Stomach smooth muscle (tissue), 2 donors: ENCODE results near the gene FGR.

Experiments
- H3K27ac ChIP-seq: one replicate; pipeline ENCODE4 v1.7.0; 2013; ENCODE audit warnings: mild to moderate bottlenecking, low read length, inconsistent platforms
- H3K27me3 ChIP-seq, 2 donors: one replicate each; pipeline ENCODE4 v1.7.0; 2013; ENCODE audit warnings: low read length in 2 of 2; ENCODE audit not compliant: insufficient read depth in 2 of 2, control insufficient read depth in 1 of 2
- H3K36me3 ChIP-seq, 2 donors: one replicate each; pipeline ENCODE4 v1.7.0; 2013; ENCODE audit warnings: low read length in 2 of 2; ENCODE audit not compliant: control insufficient read depth in 2 of 2, insufficient read depth in 2 of 2
- H3K4me1 ChIP-seq: one replicate; pipeline ENCODE4 v1.7.0; 2013; ENCODE audit warnings: low read length; ENCODE audit not compliant: control insufficient read depth, insufficient read depth
- H3K4me3 ChIP-seq, 2 donors: one replicate each; pipeline ENCODE4 v1.7.0; 2013; ENCODE audit warnings: low read length in 2 of 2
- H3K9ac ChIP-seq, 2 donors: one replicate each; pipeline ENCODE4 v1.7.0; 2013; ENCODE audit warnings: low read length in 2 of 2, mild to moderate bottlenecking in 1 of 2
- H3K9me3 ChIP-seq, 2 donors: one replicate each; pipeline ENCODE4 v1.7.0; 2013; ENCODE audit warnings: low read length in 2 of 2; ENCODE audit not compliant: control insufficient read depth in 2 of 2
- donor health status: healthy.
- donor health status: Pancreatic carcinoma.

Gene FGR

DNA sequence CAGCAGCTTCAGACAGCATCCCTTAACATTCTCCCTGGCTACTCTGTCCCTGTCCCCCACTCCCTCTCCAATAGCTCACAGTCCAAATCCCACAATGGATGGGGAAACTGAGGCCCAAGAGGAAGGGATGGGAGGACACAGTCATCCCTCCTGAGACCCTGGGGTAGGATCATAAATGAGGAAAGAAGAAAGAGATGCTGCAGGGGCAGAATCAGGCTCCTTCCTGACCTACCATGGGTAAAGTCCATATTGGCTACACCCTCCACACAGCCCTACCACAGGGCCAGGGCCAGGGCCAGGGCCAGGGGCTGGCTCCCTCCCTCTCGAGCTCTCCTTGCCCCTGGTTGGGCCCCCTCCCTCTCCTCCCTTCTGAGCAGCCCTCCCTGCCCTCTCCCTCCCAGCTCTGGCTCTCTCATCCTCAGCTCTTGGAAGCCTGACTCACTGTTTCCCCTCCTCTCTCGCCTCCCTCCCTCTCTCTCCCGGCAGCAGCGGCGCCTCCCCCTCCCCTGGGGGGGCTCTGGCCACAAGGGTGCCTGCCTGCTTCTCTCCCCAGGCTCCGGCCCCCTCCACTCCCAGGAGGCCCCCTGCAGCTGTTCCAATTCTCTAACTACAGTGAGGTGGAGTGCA is 36.0 kb downstream of the FGR start:
- H3K4me3 ChIP-seq = peak overlapping the region; percentile 48 to 84
- no peaks in the 10 kb centered on the region for H3K27me3 ChIP-seq
- peak overlapping the region; percentile 82 for H3K27ac ChIP-seq
- H3K4me1 ChIP-seq = peaks cover 84% of the 10 kb centered on the region
- H3K9ac ChIP-seq = peak overlapping the region; percentile 58 to 62
- no peaks in the 10 kb centered on the region for H3K9me3 ChIP-seq
- H3K36me3 ChIP-seq = peaks cover 0 to 6% of the 10 kb centered on the region in 2 donors

DNA sequence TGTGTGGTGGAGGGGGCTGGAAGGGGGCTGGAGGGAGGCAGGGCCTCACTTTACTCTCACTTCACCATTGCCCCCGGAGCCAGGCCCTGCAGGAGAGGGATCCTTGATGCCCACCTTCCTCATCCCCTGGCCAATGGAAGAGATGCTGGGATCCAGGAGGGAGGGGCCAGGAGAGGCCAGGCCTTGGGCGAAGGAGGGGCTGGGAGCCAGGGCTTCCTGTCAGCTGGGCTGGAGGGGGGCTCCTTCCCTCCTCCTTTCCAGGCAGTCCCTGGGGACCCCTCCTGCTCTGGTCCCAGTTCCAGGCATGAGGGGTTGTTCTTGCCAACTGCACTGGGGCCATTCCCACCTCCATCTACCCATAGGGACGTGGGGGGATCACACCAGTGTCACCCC is 36.7 kb downstream of the FGR start:
- peaks cover 91% of the 10 kb centered on the region for H3K4me1 ChIP-seq
- peak overlapping the region in 1 of 2 donors; percentile 61 for H3K9ac ChIP-seq
- H3K27ac ChIP-seq = peak overlapping the region; percentile 82
- peak overlapping the region; percentile 48 to 84 for H3K4me3 ChIP-seq
- H3K9me3 ChIP-seq = no peaks in the 10 kb centered on the region
- H3K36me3 ChIP-seq = peaks cover 0 to 6% of the 10 kb centered on the region in 2 donors
- no peaks in the 10 kb centered on the region for H3K27me3 ChIP-seq

DNA sequence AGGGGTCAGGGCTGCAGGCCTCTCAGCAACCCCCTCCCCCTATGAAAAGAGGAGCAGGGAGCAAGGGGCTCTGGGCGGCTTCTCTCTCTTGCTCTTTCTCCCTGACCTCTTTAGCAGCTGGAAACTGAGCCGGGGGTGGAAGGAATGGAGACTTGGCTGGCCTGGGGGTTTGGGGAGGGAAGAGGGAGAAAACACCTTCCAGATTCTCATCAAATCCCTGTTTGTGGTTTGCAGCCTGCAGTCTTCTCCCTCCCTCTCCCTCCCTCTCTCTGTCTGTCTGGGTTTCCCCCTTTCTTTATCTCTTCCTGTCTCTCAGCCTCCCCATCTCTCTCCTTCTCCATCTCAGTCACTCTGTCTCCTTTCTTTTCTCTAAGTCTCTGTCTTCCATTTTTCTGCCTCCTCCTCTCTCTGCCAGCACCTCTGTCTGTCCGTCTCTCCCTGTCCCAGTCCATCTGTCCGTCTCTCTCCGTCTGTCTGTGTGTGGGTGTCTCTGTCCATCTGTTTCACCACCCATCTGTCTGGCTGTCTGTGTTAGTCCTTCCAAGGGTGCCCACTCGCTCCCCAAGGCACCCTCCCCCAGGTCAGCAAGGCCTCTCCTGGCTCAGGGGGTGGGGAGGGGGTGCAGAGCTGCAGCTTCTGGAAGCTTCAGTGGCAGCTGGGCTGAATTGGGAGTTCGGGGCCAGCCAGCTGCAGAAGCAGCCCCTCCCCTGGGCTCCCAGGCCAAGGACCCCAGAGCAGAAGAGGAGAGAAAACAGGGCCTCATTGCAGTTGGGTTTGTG is 37.3 kb downstream of the FGR start:
- H3K27ac ChIP-seq = peak overlapping the region; percentile 82
- peak overlapping the region; percentile 29 to 47 for H3K9ac ChIP-seq
- peaks cover 0 to 6% of the 10 kb centered on the region in 2 donors for H3K36me3 ChIP-seq
- peak overlapping the region; percentile 34 to 84 for H3K4me3 ChIP-seq
- H3K4me1 ChIP-seq = peaks cover 97% of the 10 kb centered on the region
- no peaks in the 10 kb centered on the region for H3K27me3 ChIP-seq
- H3K9me3 ChIP-seq = no peaks in the 10 kb centered on the region

DNA sequence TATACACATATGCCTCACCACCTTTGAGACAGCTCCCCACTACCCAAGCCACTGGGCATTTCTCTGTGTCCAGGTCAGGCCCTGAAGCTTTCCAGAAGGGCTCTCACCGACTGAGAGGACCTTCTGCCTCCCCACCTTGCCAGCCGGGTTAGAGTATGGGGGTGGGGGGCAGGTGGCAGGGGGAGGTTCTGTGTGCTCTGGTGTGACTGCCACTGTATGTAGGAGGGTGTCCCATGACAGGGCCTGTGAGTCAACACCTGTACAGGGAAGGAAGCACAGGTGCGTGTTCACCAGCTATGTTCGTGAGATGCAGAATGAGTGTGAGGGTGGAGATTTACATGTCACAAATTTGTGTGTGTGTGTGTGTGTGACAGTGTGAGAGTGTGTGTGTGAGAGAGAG is 38.0 kb downstream of the FGR start:
- Histone ChIP-seq H3K36me3 (peaks cover 0 to 6% of the 10 kb centered on the region in 2 donors), H3K27me3 (no peaks in the 10 kb centered on the region), H3K4me3 (peak overlapping the region; percentile 1 to 29), H3K27ac (peak overlapping the region; percentile 82), H3K9me3 (no peaks in the 10 kb centered on the region), H3K9ac (peak overlapping the region in 1 of 2 donors; percentile 5), H3K4me1 (peaks cover 100% of the 10 kb centered on the region)

DNA sequence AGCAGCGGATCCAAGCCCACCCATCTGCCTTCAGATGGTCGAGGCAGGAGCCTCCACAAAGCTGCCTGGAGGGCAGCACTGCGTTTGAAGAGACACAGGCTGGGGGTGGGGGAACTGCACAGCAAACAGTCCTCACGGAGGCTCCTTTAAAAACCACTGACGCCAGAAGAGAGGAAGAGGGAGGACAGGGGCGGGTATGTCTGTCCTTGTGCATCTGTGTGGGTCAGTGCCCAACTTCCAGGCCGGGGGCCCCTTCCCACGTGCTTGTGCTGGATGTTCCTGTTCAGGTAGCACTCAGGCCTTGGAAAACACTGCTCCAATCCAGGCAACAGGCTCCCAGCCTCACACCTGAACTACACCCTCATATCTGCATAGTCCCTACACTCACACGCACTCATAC is 38.7 kb downstream of the FGR start:
- H3K36me3 ChIP-seq = peaks cover 0 to 6% of the 10 kb centered on the region in 2 donors
- peak overlapping the region; percentile 1 to 52 for H3K4me3 ChIP-seq
- peak overlapping the region; percentile 82 for H3K27ac ChIP-seq
- peak overlapping the region; percentile 5 for H3K9ac ChIP-seq
- peaks cover 100% of the 10 kb centered on the region for H3K4me1 ChIP-seq
- H3K9me3 ChIP-seq = no peaks in the 10 kb centered on the region
- no peaks in the 10 kb centered on the region for H3K27me3 ChIP-seq

DNA sequence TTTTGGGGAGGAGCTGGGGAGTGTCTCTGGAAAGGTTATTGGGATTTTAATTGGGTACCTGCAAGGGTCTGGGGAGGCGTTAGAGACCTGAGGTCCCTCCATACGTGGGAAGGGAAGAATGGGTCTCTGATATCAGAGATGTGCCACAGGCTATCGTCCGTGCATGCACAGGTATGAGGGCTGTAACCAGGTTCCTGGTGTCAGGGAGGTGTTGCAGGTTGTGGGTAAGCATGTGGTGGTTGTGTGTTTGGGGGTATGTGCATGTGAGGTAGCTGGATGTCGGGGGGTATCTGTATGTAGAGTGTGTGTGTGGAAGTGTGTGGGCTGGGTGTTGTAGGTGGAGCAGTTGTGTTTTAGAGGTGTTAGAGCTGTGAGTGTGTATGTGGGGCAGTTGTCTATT is 39.4 kb downstream of the FGR start:
- Histone ChIP-seq H3K4me3 (peak overlapping the region in 1 of 2 donors; percentile 52), H3K9me3 (no peaks in the 10 kb centered on the region), H3K27ac (peak overlapping the region; percentile 82), H3K36me3 (peaks cover 0 to 6% of the 10 kb centered on the region in 2 donors), H3K9ac (peak overlapping the region in 1 of 2 donors; percentile 58), H3K27me3 (no peaks in the 10 kb centered on the region), H3K4me1 (peaks cover 100% of the 10 kb centered on the region)

DNA sequence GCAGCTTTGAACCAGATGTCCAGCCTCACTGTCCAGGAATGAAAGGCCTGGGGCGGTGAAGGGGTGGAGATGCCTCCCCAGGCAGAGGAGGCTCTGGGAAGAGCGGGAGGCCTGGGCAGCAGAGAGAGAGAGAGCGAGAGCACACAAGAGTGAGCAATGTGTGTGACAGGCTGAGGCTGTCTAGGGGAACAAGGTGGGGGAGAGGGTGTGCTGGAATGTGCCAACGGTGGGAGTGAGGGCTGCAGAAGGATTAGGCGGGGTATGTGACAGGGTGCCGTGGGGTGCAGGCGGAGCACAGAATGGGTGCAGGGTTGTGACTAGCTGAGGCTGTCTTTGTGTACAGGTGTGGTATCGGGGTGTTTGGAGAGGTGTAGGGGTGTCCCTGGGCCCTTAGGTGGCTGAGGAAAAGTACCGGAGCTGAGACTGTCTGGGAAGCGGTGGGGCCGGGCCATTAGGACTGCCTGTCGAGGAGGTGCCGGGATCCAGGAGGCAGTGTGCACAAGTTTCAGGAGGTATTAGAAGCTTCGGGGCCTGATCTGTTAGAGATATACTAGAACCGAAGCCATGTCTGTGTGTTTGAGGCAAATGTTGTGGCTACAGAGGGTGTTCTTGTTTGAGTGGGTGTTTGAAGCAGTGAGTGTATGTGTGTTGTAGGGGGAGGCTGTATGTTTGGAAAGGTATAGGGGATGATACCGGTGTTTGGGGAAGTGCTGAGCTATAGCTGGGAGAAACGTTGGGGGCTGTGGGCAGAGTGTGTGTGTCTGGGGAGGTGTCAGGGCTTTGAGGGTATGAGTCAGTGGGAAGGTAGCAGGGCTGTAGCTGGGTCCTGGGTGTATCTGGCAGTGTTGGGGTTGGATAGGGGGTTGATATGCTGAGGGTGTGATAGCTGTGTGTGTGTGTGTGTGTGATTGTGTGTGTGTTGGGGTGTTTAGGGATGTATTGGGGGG is 40.1 kb downstream of the FGR start:
- peak overlapping the region; percentile 13 to 54 for H3K4me3 ChIP-seq
- H3K27me3 ChIP-seq = no peaks in the 10 kb centered on the region
- H3K4me1 ChIP-seq = peaks cover 100% of the 10 kb centered on the region
- H3K36me3 ChIP-seq = peaks cover 0 to 6% of the 10 kb centered on the region in 2 donors
- H3K9me3 ChIP-seq = no peaks in the 10 kb centered on the region
- peak overlapping the region; percentile 16 to 58 for H3K9ac ChIP-seq
- peak overlapping the region; percentile 82 for H3K27ac ChIP-seq

DNA sequence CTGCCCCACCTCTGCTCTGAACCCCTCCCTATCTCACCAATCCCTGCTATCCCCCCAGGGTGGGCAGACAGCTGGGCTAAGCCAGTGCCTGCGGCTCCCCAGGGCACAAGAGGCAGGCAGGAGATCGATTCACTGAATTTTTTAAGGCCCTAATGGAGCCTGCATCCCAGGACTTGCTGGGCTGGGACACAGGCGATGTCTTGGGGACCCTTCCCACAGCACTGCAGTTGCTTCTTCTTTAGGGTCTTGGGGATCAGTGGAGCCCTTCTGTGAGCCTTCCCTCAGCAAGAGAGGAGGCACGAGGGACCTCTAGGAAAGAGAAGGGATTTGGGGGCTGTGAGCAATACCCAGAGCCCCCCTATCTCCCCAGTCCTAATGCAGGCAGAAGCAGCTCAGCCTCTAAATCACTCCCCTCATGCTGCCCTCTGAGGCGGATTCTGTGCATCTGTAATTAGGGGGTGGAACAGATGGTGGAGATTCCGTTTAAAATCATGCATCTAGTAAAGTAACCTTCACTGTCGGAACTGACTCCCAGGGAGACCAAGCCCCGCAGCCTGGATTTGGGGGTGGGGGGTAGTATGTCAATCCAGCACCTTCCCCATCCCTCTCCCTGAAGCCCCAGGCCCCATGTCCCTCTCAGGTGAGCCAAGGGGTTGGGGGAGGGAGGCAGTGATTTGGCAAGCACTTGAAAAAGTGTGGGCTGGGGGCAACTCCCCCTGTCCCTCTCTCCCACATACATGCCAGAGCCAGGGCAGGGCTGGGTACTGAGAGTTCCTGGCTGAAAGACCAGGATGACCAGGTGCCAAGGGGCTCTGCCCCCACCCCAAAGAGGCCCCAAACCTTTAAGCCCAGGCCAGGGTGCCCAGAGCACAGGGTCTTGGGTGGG is 41.1 kb downstream of the FGR start:
- no peaks in the 10 kb centered on the region for H3K27me3 ChIP-seq
- peak overlapping the region in 1 of 2 donors; percentile 54 for H3K4me3 ChIP-seq
- peak overlapping the region; percentile 24 to 58 for H3K9ac ChIP-seq
- no peaks in the 10 kb centered on the region for H3K9me3 ChIP-seq
- peaks cover 100% of the 10 kb centered on the region for H3K4me1 ChIP-seq
- peaks cover 0 to 6% of the 10 kb centered on the region in 2 donors for H3K36me3 ChIP-seq
- peak overlapping the region; percentile 82 for H3K27ac ChIP-seq

DNA sequence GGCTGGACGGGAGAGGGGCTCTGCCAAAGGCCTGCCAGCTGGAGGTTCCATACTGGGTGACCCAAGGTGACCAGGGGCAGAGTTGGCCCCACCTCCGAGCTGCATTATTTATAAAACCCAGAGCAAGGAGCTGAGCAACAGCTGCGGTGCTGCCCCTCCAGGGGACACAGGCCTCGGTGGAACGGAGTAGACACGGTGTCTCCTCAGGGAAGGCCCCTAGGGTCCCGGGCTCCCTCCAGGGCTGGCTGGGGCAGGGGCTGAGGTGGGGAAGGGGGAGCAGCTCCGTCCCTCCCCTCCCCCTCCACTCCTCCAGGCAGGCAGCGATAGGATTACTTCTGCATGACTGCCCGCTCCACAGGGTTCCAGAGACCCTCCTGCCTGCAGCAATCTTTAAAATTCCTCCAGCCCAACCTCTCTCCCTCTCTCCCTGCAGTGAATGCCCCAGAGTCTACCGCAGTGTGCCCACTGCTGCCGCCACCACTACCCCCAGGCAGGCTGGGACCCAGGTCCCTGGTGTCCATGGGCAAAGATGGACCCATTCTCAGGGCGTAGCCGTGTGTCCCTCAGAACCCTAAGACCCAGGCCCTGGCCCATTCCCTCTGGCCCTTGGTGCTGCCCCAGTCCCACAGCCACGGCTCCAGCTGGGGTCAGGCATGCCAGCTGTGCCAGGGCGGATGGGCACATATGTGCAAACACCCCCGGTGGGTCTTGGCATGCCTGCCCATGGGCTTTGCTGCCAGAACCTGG is 41.9 kb downstream of the FGR start:
- no peaks in the 10 kb centered on the region for H3K27me3 ChIP-seq
- peaks cover 0 to 8% of the 10 kb centered on the region in 2 donors for H3K36me3 ChIP-seq
- H3K4me1 ChIP-seq = peaks cover 100% of the 10 kb centered on the region
- H3K4me3 ChIP-seq = peak overlapping the region in 1 of 2 donors; percentile 52
- peak overlapping the region; percentile 82 for H3K27ac ChIP-seq
- H3K9ac ChIP-seq = no peak overlapping the region
- no peaks in the 10 kb centered on the region for H3K9me3 ChIP-seq
